ENCODE measurements around the gene PINK1.

The PINK1 gene

GRCh38 chr1:20648946-20649345 lies 15.7 kb downstream of the PINK1 start:
- H3K4me1 ChIP-seq (ENCODE audit: control insufficient read depth in 1 of 2, insufficient read depth in 2 of 2, low read length in 2 of 2) = no peaks in the 10 kb centered on the region
- no peaks in the 10 kb centered on the region for H3K9me3 ChIP-seq (ENCODE audit: control insufficient read depth in 1 of 2, low read length in 2 of 2)
- H3K4me3 ChIP-seq (ENCODE audit: low read depth in 1 of 2, low read length in 2 of 2) = no peak overlapping the region
- H3K27ac ChIP-seq (ENCODE audit: low read length) = no peak overlapping the region
- no peaks in the 10 kb centered on the region for H3K27me3 ChIP-seq (ENCODE audit: low read depth, low read length)
- H3K36me3 ChIP-seq (ENCODE audit: control insufficient read depth in 1 of 2, insufficient read depth in 2 of 2, low read length in 2 of 2) = peaks cover 58 to 76% of the 10 kb centered on the region in 2 donors

GRCh38 chr1:20652300-20652699 lies 19.0 kb downstream of the PINK1 start:
- no peaks in the 10 kb centered on the region for H3K4me1 ChIP-seq (ENCODE audit: control insufficient read depth in 1 of 2, insufficient read depth in 2 of 2, low read length in 2 of 2)
- H3K36me3 ChIP-seq (ENCODE audit: control insufficient read depth in 1 of 2, insufficient read depth in 2 of 2, low read length in 2 of 2) = peaks cover 70 to 81% of the 10 kb centered on the region in 2 donors
- no peaks in the 10 kb centered on the region for H3K27me3 ChIP-seq (ENCODE audit: low read depth, low read length)
- H3K9me3 ChIP-seq (ENCODE audit: control insufficient read depth in 1 of 2, low read length in 2 of 2) = no peaks in the 10 kb centered on the region
- no peak overlapping the region for H3K27ac ChIP-seq (ENCODE audit: low read length)
- no peak overlapping the region for H3K4me3 ChIP-seq (ENCODE audit: low read depth in 1 of 2, low read length in 2 of 2)

GRCh38 chr1:20654104-20654690 lies 20.9 kb downstream of the PINK1 start:
- no peaks in the 10 kb centered on the region for H3K4me1 ChIP-seq (ENCODE audit: control insufficient read depth in 1 of 2, insufficient read depth in 2 of 2, low read length in 2 of 2)
- no peak overlapping the region for H3K4me3 ChIP-seq (ENCODE audit: low read depth in 1 of 2, low read length in 2 of 2)
- H3K27me3 ChIP-seq (ENCODE audit: low read depth, low read length) = no peaks in the 10 kb centered on the region
- no peaks in the 10 kb centered on the region for H3K9me3 ChIP-seq (ENCODE audit: control insufficient read depth in 1 of 2, low read length in 2 of 2)
- peaks cover 66 to 72% of the 10 kb centered on the region in 2 donors for H3K36me3 ChIP-seq (ENCODE audit: control insufficient read depth in 1 of 2, insufficient read depth in 2 of 2, low read length in 2 of 2)
- no peak overlapping the region for H3K27ac ChIP-seq (ENCODE audit: low read length)

- Histone ChIP-seq H3K4me1 (ENCODE audit: control insufficient read depth in 1 of 2, insufficient read depth in 2 of 2, low read length in 2 of 2) (peaks cover 0 to 17% of the 10 kb centered on the region in 2 donors), H3K27me3 (ENCODE audit: low read depth, low read length) (no peaks in the 10 kb centered on the region)
Observed at GRCh38 chr1:20657024-20657423, 23.8 kb downstream of the PINK1 start.

GRCh38 chr1:20658166-20658915 lies 25.1 kb downstream of the PINK1 start:
- Histone ChIP-seq H3K9me3 (ENCODE audit: control insufficient read depth in 1 of 2, low read length in 2 of 2) (no peaks in the 10 kb centered on the region), H3K4me3 (ENCODE audit: low read depth in 1 of 2, low read length in 2 of 2) (no peak overlapping the region), H3K4me1 (ENCODE audit: control insufficient read depth in 1 of 2, insufficient read depth in 2 of 2, low read length in 2 of 2) (peaks cover 0 to 21% of the 10 kb centered on the region in 2 donors), H3K27me3 (ENCODE audit: low read depth, low read length) (no peaks in the 10 kb centered on the region), H3K36me3 (ENCODE audit: control insufficient read depth in 1 of 2, insufficient read depth in 2 of 2, low read length in 2 of 2) (peaks cover 39 to 45% of the 10 kb centered on the region in 2 donors), H3K27ac (ENCODE audit: low read length) (no peak overlapping the region)

More at GRCh38 chr1:20657024-20657423, 23.8 kb downstream of the PINK1 start:
- Histone ChIP-seq H3K4me3 (ENCODE audit: low read depth in 1 of 2, low read length in 2 of 2) (no peak overlapping the region), H3K9me3 (ENCODE audit: control insufficient read depth in 1 of 2, low read length in 2 of 2) (no peaks in the 10 kb centered on the region), H3K27ac (ENCODE audit: low read length) (no peak overlapping the region), H3K36me3 (ENCODE audit: control insufficient read depth in 1 of 2, insufficient read depth in 2 of 2, low read length in 2 of 2) (peaks cover 51 to 52% of the 10 kb centered on the region in 2 donors)

- H3K4me3 ChIP-seq (ENCODE audit: low read depth in 1 of 2, low read length in 2 of 2) = peak overlapping the region; percentile 87 to 88
- H3K36me3 ChIP-seq (ENCODE audit: control insufficient read depth in 1 of 2, insufficient read depth in 2 of 2, low read length in 2 of 2) = peaks cover 23 to 29% of the 10 kb centered on the region in 2 donors
- peak overlapping the region; percentile 45 for H3K27ac ChIP-seq (ENCODE audit: low read length)
- H3K4me1 ChIP-seq (ENCODE audit: control insufficient read depth in 1 of 2, insufficient read depth in 2 of 2, low read length in 2 of 2) = peaks cover 0 to 21% of the 10 kb centered on the region in 2 donors
- H3K27me3 ChIP-seq (ENCODE audit: low read depth, low read length) = no peaks in the 10 kb centered on the region
- no peaks in the 10 kb centered on the region for H3K9me3 ChIP-seq (ENCODE audit: control insufficient read depth in 1 of 2, low read length in 2 of 2)
Observed at GRCh38 chr1:20660363-20660762, 27.1 kb downstream of the PINK1 start.

- Histone ChIP-seq H3K4me1 (ENCODE audit: control insufficient read depth in 1 of 2, insufficient read depth in 2 of 2, low read length in 2 of 2) (peaks cover 0 to 21% of the 10 kb centered on the region in 2 donors), H3K4me3 (ENCODE audit: low read depth in 1 of 2, low read length in 2 of 2) (peak overlapping the region; percentile 87 to 88), H3K36me3 (ENCODE audit: control insufficient read depth in 1 of 2, insufficient read depth in 2 of 2, low read length in 2 of 2) (peaks cover 18 to 24% of the 10 kb centered on the region in 2 donors), H3K27ac (ENCODE audit: low read length) (peak overlapping the region; percentile 45), H3K9me3 (ENCODE audit: control insufficient read depth in 1 of 2, low read length in 2 of 2) (no peaks in the 10 kb centered on the region), H3K27me3 (ENCODE audit: low read depth, low read length) (no peaks in the 10 kb centered on the region)
Observed at GRCh38 chr1:20660847-20661206, 27.6 kb downstream of the PINK1 start.

- H3K4me3 ChIP-seq (ENCODE audit: low read depth in 1 of 2, low read length in 2 of 2) = peak within 1 kb of the TSS; percentile 87 to 88
- peak within 1 kb of the TSS; percentile 80 for H3K27ac ChIP-seq (ENCODE audit: low read length)
- peaks cover 0 to 21% of the 10 kb centered on the region in 2 donors for H3K4me1 ChIP-seq (ENCODE audit: control insufficient read depth in 1 of 2, insufficient read depth in 2 of 2, low read length in 2 of 2)
- peaks cover 12 to 18% of the 10 kb centered on the region in 2 donors for H3K36me3 ChIP-seq (ENCODE audit: control insufficient read depth in 1 of 2, insufficient read depth in 2 of 2, low read length in 2 of 2)
- no peaks in the 10 kb centered on the region for H3K9me3 ChIP-seq (ENCODE audit: control insufficient read depth in 1 of 2, low read length in 2 of 2)
- H3K27me3 ChIP-seq (ENCODE audit: low read depth, low read length) = no peaks in the 10 kb centered on the region
Observed at GRCh38 chr1:20661207-20662109, 28.2 kb downstream of the PINK1 start, which contains the start of gene DDOST. Gene DDOST (minus strand): TSS chr1:20661369. CDS start chr1:20661350, 19 bp downstream.

GRCh38 chr1:20662110-20662475 lies 28.8 kb downstream of the PINK1 start:
- Histone ChIP-seq H3K36me3 (ENCODE audit: control insufficient read depth in 1 of 2, insufficient read depth in 2 of 2, low read length in 2 of 2) (peaks cover 11% of the 10 kb centered on the region in 2 donors), H3K4me3 (ENCODE audit: low read depth in 1 of 2, low read length in 2 of 2) (peak overlapping the region; percentile 87 to 88), H3K9me3 (ENCODE audit: control insufficient read depth in 1 of 2, low read length in 2 of 2) (no peaks in the 10 kb centered on the region), H3K27ac (ENCODE audit: low read length) (peak overlapping the region; percentile 80), H3K4me1 (ENCODE audit: control insufficient read depth in 1 of 2, insufficient read depth in 2 of 2, low read length in 2 of 2) (peaks cover 0 to 21% of the 10 kb centered on the region in 2 donors), H3K27me3 (ENCODE audit: low read depth, low read length) (no peaks in the 10 kb centered on the region)

- Histone ChIP-seq H3K27me3 (ENCODE audit: low read depth, low read length) (no peaks in the 10 kb centered on the region), H3K36me3 (ENCODE audit: control insufficient read depth in 1 of 2, insufficient read depth in 2 of 2, low read length in 2 of 2) (no peaks in the 10 kb centered on the region), H3K4me3 (ENCODE audit: low read depth in 1 of 2, low read length in 2 of 2) (no peak overlapping the region), H3K27ac (ENCODE audit: low read length) (no peak overlapping the region), H3K4me1 (ENCODE audit: control insufficient read depth in 1 of 2, insufficient read depth in 2 of 2, low read length in 2 of 2) (peaks cover 0 to 21% of the 10 kb centered on the region in 2 donors), H3K9me3 (ENCODE audit: control insufficient read depth in 1 of 2, low read length in 2 of 2) (no peaks in the 10 kb centered on the region)
Observed at GRCh38 chr1:20663365-20663764, 30.1 kb downstream of the PINK1 start.

All from muscle layer of duodenum (tissue), 2 donors.